ENCODE data around the gene RALB.
A peak's percentile ranks its signal among the peaks of the same experiment; 100 is the strongest.
"Not testable (repeated sequence)": the region's sequence is repeated elsewhere in the genome, so short reads cannot be mapped to it uniquely, and the experiment has no call there.

RALB gene

DNA sequence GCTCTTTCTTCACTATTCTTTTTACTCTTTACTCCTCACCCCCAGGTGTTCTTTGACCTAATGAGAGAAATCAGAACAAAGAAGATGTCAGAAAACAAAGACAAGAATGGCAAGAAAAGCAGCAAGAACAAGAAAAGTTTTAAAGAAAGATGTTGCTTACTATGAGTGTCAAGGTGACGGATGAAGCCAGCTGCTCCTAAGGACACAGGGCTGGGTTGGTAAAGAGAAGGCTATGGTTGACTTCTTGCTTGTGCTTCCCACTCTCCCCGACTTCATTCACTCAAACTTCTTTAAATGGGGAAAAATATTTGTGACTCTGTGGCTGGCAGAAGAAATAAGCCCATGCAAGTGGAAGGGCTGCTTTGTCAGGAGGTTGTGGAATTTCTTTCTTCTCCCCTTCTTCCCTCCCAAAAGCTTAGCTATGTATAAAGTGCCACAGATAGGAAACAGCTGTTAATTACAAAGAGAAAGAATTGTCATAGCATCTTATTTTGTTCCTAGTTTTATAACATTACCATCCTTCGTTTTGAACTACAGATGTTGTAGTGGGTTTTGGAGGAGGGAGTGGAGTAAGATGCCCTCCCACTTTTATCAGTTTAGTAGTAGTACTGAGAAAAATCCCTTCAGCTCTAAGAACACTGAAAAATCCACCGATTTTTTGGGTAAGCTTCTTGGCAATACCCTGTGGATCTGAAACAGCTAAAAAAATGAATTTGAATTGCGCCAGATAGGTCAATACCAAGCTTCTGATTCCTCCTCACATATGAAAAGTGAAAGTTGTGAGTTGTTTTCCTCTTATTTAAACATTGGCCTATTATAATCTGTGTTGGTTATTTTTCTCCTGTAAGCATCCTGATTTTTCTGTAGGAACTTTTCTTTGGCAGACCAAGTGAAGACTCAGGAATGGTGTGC lies 40.7 kb downstream of the RALB start:
- DNase-seq (ENCODE audit: low spot score), result no peak

DNA sequence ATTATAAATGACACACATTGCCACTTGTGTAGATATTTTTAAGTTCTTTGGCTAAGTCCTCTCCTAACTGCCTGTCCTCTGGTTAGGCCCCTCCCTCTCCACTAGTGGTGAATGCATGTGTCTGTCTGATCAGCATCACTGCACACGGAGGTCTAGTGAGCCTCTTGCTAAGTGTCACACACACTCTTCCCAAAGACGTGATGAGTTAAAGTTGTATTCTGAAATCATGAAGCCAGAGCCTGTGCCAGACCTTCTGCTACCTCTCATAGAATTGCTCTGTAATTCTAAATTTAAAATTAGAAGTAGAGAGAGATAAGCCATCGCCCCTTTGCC lies 41.3 kb downstream of the RALB start:
- no peak for DNase-seq (ENCODE audit: low spot score)

GRCh38 chr2:120298173-120298835 lies 45.7 kb downstream of the RALB start:
- DNase-seq (ENCODE audit: low spot score), result no peak

- no peak for DNase-seq (ENCODE audit: low spot score)
These were observed 46.4 kb downstream of the RALB start for GRCh38 chr2:120299004-120299403.

DNA sequence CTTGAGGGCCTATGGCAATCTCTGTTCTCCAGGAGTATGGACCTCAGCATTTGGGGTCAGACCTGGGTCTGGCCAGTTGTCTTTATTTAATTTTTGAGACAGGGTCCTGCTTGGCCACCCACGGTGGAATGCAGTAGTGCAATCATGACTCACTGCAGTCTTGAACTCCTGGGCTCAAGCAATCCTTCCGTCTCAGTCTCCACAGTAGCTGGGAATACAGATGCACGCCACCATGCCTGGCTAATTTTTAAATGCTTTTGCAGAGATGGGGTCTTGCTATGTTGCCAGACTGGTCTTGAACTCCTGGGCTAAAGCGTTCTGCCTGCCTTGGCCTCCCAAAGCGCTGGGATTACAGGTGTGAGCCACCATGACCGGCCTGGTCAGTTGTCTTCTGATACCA lies 46.9 kb downstream of the RALB start:
- DNase-seq (ENCODE audit: low spot score), result no peak

DNA sequence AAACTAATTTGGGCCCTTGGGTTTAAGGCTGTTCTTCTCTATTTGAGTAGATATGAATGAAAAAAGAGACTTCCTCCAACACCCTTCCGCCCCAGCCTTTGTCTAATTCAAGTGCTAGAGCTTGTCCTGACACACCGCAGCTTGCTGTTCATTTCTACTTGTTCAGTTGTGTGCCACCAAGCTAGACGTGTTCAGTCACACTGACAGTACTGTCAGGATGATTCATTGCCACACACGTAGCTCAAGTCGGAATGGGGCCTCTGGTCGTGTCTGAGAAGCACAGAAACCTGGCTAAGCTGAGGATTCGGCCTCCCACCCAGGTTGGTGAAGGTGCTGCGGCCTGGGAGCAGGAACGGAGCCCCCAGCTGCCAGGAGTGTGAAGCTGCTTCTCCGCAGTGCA lies 47.7 kb downstream of the RALB start:
- no peak for DNase-seq (ENCODE audit: low spot score)

GRCh38 chr2:120301284-120301683 lies 48.6 kb downstream of the RALB start:
- DNase-seq (ENCODE audit: low spot score), result no peak

DNA sequence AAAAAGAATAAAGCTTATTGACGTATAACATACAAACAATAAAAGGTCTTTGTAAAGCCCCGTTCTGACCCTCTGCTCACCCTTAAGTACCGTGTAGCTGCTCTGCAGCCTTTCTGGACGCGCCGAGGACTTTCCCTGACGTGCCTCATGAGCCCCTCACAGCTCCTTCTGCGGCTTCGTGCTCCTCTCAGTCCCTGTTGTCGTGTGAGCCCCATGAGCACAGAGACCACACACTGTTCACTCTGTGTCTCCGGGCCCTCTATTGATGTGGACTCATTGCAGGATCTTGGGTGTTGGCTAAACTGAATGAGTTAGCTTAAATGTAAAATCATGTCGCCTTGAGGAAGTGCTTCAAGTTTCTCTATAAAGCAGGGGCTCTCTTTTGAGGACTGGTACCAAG lies 49.6 kb downstream of the RALB start:
- no peak for DNase-seq (ENCODE audit: low spot score)

GRCh38 chr2:120303177-120303576 lies 50.5 kb downstream of the RALB start:
- no peak for DNase-seq (ENCODE audit: low spot score)

DNA sequence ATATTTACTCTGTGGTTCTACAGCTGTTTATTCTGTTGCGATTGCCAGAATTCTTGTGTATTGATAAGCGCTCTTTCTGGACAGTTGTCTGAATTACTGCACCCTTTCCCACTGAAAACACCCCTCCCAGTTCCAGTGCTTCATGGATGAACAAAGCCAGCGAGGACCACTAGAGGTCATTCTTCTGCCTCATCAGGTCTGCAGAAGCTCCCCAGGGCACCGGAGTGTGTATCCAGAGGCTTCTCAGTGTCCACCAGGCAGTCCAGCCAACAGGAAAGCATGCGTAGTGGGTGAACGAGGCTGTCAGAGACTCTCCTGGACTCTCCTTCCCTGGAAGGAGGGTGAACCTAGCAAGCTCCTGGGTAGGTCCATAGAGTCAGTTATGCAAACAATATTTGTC lies 52.6 kb downstream of the RALB start:
- no peak for DNase-seq (ENCODE audit: low spot score)

DNA sequence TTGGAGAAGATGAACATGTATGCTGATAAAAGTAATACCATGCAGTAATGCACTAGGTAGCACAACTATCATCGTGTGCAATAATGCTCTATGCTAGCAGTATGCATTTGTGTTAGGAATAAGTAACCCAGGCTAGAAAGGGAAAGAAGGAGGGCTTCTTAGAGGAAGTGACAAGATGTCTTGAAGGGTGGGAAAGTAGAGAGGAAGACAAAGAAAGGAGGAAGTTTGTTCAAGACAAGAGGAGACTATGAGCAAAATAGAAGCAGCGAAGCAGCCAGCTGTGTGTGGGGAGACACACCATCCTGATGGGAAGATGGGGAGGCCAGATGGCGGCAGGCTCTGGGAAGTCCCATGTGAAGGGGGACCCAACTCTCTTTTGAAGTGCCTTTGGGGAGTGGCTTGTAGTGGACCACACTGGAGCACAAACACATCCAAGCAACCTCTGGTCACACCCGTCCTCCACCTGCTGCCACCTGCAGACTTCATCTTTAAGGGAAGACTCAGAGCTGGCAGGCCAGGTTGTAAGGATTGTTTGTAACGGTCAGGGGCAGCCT lies 53.4 kb downstream of the RALB start:
- DNase-seq (ENCODE audit: low spot score), result no peak

DNA sequence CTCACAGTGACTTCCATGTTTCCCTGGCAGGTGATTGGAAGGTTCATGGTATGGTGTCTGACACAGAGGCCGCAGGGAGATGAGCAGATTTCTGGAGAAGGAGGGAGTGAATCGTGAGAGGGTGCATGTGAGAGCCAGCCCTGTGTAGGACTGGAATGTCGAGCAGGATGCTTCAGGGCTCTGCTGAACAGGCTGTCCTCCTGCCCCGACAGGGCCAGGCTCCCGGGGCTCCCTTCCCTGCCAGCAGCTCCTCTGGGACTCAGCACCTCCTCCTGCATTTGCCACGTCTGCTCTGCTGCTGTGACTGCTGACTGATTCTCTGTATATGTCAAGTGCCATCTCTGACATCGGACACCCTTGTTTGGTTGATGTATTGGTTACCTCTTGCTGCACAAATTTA lies 54.8 kb downstream of the RALB start:
- DNase-seq (ENCODE audit: low spot score), result no peak

GRCh38 chr2:120308038-120308910 lies 55.6 kb downstream of the RALB start:
- DNase-seq (ENCODE audit: low spot score), result no peak

GRCh38 chr2:120310136-120310535 lies 57.5 kb downstream of the RALB start:
- no peak for DNase-seq (ENCODE audit: low spot score)

DNA sequence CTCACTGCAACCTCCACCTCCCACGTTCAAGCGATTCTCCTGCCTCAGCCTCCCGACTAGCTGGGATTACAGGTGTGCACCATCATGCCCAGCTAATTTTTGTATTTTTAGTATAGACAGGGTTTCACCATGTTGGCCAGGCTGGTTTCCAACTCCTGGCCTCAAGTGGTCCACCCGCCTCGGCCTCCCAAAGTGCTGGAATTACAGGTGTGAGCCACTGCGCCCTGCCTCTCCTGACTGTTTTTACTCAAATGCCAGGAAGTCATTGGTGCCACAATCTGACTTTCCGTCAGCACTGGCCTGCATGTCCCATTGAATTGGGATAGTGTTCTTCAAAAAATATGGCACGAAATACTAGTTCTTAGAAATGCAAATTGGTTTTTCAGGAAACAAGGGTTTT lies 58.2 kb downstream of the RALB start:
- DNase-seq (ENCODE audit: low spot score), result not testable (repeated sequence)

- DNase-seq (ENCODE audit: low spot score), result no peak
These were observed 59.4 kb downstream of the RALB start for GRCh38 chr2:120312076-120312475.

DNA sequence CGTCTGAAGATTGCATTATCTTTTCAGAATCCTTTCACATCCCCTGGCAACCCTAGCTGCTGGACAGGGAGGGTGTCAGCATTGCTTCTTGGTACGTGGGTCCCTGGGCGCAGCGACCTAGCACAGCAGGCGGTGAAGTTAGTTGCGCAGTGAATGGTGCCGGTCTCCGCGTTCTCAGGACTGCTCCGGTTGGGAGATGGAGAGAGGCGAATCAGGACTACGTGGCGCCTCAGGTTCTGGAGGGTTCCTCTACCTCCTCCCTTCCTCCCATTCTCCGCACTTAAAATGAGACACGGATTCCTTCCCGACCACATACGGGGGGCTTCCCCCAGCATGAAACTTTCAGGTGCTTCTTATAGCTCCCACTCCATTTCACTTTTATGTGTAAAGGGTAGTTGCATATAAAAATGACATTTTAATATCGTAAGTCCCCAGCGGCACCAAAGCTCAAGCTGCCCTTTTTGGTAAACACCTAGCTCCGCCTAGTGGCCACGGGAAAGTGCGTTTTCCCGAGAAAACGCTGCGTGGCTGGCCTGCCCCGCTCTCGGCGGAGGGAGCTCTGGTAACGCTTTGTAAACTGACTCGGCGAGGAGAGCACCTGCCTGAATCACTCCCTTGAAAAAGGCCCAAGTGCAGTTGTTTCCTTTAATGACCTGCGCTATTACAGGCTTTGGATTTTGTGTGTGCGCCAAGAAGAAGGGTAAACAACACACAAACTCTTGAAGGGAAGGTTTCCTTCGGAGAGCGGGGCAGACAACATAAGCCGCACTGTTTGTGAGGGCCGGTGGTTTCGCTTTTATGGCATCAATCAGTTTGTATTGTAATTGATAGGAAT lies 60.4 kb downstream of the RALB start:
- DNase-seq (ENCODE audit: low spot score), result peak; percentile 39

DNA sequence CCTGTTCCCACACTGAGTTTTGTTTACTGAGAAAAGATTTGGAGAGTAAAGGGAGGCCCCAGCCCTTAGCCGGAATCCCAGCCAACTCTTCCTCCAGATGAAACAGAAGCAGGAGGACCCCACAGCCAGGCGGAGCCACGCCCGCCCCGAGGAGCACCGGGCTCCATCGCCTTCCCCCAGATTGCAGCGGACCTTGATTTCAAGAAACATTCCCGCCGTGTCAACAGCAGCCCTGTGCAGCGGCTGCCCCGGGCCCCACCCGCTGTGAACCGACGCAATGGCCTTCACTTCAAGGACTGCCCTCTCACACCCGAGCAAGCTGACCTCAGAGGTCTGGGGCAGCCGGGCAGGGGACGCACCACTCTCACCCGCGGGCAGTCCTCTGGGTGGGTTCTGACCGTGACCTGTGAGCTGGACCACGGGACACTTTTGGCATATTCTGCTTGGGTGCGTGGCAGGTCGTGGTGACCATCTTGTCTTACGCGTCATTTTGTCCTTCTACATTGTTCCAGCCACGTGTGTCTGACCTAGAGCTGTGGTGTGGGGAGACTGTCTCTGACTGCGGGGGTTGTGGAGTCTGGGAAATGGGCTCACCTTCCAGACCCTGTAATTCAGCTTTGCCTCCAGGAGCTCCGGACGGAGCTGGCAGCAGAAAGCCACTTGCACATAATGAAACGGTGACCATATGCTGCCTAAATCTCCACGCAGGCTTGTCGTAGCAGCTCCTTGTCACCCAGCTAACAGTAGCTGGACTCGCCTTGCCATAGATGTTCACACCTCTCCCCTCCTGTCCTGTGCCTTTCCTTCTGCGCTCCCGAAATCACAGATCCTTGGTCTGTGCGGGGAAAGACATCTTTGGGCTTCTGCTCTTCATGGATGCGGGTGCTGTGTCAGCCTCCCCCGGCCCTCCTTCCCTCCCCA lies 61.3 kb downstream of the RALB start:
- no peak for DNase-seq (ENCODE audit: low spot score)

- no peak for DNase-seq (ENCODE audit: low spot score)
These were observed 62.2 kb downstream of the RALB start for GRCh38 chr2:120314690-120315366.
